ENCODE results near the gene FSD2.
"Not testable (repeated sequence)": the region's sequence is repeated elsewhere in the genome, so short reads cannot be mapped to it uniquely, and the experiment has no call there.

The FSD2 gene

GRCh38 chr15:82790321-82790720 is 15.5 kb downstream of the FSD2 start:
- DNase-seq = no peak

- no peak for DNase-seq
Measured at GRCh38 chr15:82789491-82789890, 16.4 kb downstream of the FSD2 start.

GRCh38 chr15:82788496-82788895 is 17.4 kb downstream of the FSD2 start:
- no peak for DNase-seq

- DNase-seq = no peak
Measured at GRCh38 chr15:82781349-82781748, 24.5 kb downstream of the FSD2 start.

- DNase-seq = no peak
Measured at GRCh38 chr15:82778755-82779154, 27.1 kb downstream of the FSD2 start.

GRCh38 chr15:82774496-82774895 is 31.4 kb downstream of the FSD2 start:
- no peak for DNase-seq

GRCh38 chr15:82771789-82772607 is 33.9 kb downstream of the FSD2 start:
- no peak for DNase-seq

GRCh38 chr15:82768414-82769054 is 37.3 kb downstream of the FSD2 start:
- DNase-seq = no peak

- DNase-seq = no peak
Measured at GRCh38 chr15:82767163-82767829, 38.6 kb downstream of the FSD2 start.

GRCh38 chr15:82766201-82766600 is 39.7 kb downstream of the FSD2 start:
- DNase-seq = not testable (repeated sequence)

GRCh38 chr15:82764740-82765139 is 41.1 kb downstream of the FSD2 start:
- no peak for DNase-seq

GRCh38 chr15:82764117-82764490 is 41.8 kb downstream of the FSD2 start:
- no peak for DNase-seq

GRCh38 chr15:82763361-82764116 is 42.3 kb downstream of the FSD2 start:
- DNase-seq = no peak

- DNase-seq = no peak
Measured at GRCh38 chr15:82751308-82751707, 54.6 kb downstream of the FSD2 start.

GRCh38 chr15:82750831-82751180 is 55.1 kb downstream of the FSD2 start:
- DNase-seq = no peak

- DNase-seq = peak; percentile 93
Measured at GRCh38 chr15:82749951-82750830, 55.7 kb downstream of the FSD2 start.

- DNase-seq = no peak
Measured at GRCh38 chr15:82748315-82748714, 57.6 kb downstream of the FSD2 start.

GRCh38 chr15:82743810-82744209 is 62.1 kb downstream of the FSD2 start:
- DNase-seq = no peak

GRCh38 chr15:82742134-82742533 is 63.7 kb downstream of the FSD2 start:
- no peak for DNase-seq

GRCh38 chr15:82739086-82739485 is 66.8 kb downstream of the FSD2 start:
- DNase-seq = no peak

- no peak for DNase-seq
Measured at GRCh38 chr15:82737975-82738374, 67.9 kb downstream of the FSD2 start.

GRCh38 chr15:82731527-82731926 is 74.3 kb downstream of the FSD2 start:
- DNase-seq = no peak

Data from stimulated activated CD4-positive, alpha-beta T cell treated with anti-CD3 and anti-CD28 coated beads, Interleukin-15, amount 100 ng/mL, for 24 hours (primary cell).